Effector memory CD8-positive, alpha-beta T cell (primary cell): Measurements from ENCODE around the gene PRUNE2.
"Not testable (repeated sequence)": the region's sequence is repeated elsewhere in the genome, so short reads cannot be mapped to it uniquely, and the experiment has no call there.

Source experiments
- ATAC-seq: fragments of 150-1000 bp; cut with Tn5 transposase; replicated peaks from 2 replicates; pipeline ENCODE4 v1.10.0; 2021; ENCODE audit warnings: mild to moderate bottlenecking, moderate library complexity
- DNase-seq, 3 experiments: peaks; one replicate each; pipeline ENCODE4 v3.0.0; 2021
- H3K27ac Mint-ChIP-seq, 2 donors: one replicate each; pipeline ENCODE4 v1.8.0; 2022; ENCODE audit warnings: mild to moderate bottlenecking in 2 of 2, mixed read lengths in 2 of 2, moderate library complexity in 2 of 2
- H3K27me3 Mint-ChIP-seq, 2 donors: one replicate each; pipeline ENCODE4 v1.8.0; 2022; ENCODE audit warnings: mixed read lengths in 2 of 2
- H3K36me3 Mint-ChIP-seq: one replicate; pipeline ENCODE4 v1.8.0; 2022; ENCODE audit warnings: mild to moderate bottlenecking, moderate library complexity, mixed read lengths; ENCODE audit not compliant: insufficient read depth
- H3K4me1 Mint-ChIP-seq, 2 donors: one replicate each; pipeline ENCODE4 v1.8.0; 2022; ENCODE audit warnings: low read depth in 2 of 2, mixed read lengths in 2 of 2
- H3K4me3 Mint-ChIP-seq, 2 donors: one replicate each; pipeline ENCODE4 v1.8.0; 2022; ENCODE audit warnings: mild to moderate bottlenecking in 2 of 2, mixed read lengths in 2 of 2, moderate library complexity in 2 of 2
- H3K9me3 Mint-ChIP-seq, 2 donors: one replicate each; pipeline ENCODE4 v1.8.0; 2022; ENCODE audit warnings: mixed read lengths in 2 of 2

Gene PRUNE2

GRCh38 chr9:76751001-76751400 is 154.9 kb downstream of the PRUNE2 start:
- Mint-ChIP-seq H3K27ac (no peak overlapping the region), H3K4me1 (peaks cover 2 to 5% of the 10 kb centered on the region in 2 donors), H3K9me3 (no peaks in the 10 kb centered on the region), H3K36me3 (no peaks in the 10 kb centered on the region), H3K4me3 (no peak overlapping the region), H3K27me3 (peaks cover 9 to 24% of the 10 kb centered on the region in 2 donors)
- ATAC-seq (no peak), DNase-seq (no peak)

GRCh38 chr9:76744336-76744735 is 161.6 kb downstream of the PRUNE2 start:
- Mint-ChIP-seq H3K36me3 (no peaks in the 10 kb centered on the region), H3K4me3 (no peak overlapping the region), H3K27me3 (peaks cover 21 to 46% of the 10 kb centered on the region in 2 donors), H3K4me1 (no peaks in the 10 kb centered on the region), H3K27ac (no peak overlapping the region), H3K9me3 (peaks cover 0 to 3% of the 10 kb centered on the region in 2 donors)
- no peak for ATAC-seq
- DNase-seq: no peak

GRCh38 chr9:76743931-76744330 is 162.0 kb downstream of the PRUNE2 start:
- H3K27me3 Mint-ChIP-seq: peaks cover 23 to 42% of the 10 kb centered on the region in 2 donors

GRCh38 chr9:76742890-76743289 is 163.0 kb downstream of the PRUNE2 start:
- H3K4me1 Mint-ChIP-seq, H3K27ac Mint-ChIP-seq, H3K4me3 Mint-ChIP-seq, H3K9me3 Mint-ChIP-seq, H3K36me3 Mint-ChIP-seq, ATAC-seq, DNase-seq: not testable (repeated sequence)
- peaks cover 24 to 42% of the 10 kb centered on the region in 2 donors for H3K27me3 Mint-ChIP-seq

More at GRCh38 chr9:76743931-76744330, 162.0 kb downstream of the PRUNE2 start:
- Mint-ChIP-seq H3K9me3 (peaks cover 0 to 3% of the 10 kb centered on the region in 2 donors), H3K4me1 (no peaks in the 10 kb centered on the region), H3K36me3 (no peaks in the 10 kb centered on the region), H3K4me3 (no peak overlapping the region), H3K27ac (no peak overlapping the region)
- DNase-seq (no peak), ATAC-seq (no peak)

- Mint-ChIP-seq H3K36me3 (no peaks in the 10 kb centered on the region), H3K4me1 (no peaks in the 10 kb centered on the region), H3K27ac (no peak overlapping the region), H3K27me3 (peaks cover 32 to 47% of the 10 kb centered on the region in 2 donors), H3K4me3 (no peak overlapping the region), H3K9me3 (peaks cover 0 to 3% of the 10 kb centered on the region in 2 donors)
- ATAC-seq (no peak), DNase-seq (no peak)
These were observed 164.4 kb downstream of the PRUNE2 start for GRCh38 chr9:76741524-76741923.

GRCh38 chr9:76738402-76738801 is 167.5 kb downstream of the PRUNE2 start:
- H3K27ac Mint-ChIP-seq: no peak overlapping the region
- no peaks in the 10 kb centered on the region for H3K36me3 Mint-ChIP-seq
- H3K4me3 Mint-ChIP-seq: no peak overlapping the region
- H3K4me1 Mint-ChIP-seq: no peaks in the 10 kb centered on the region
- peaks cover 0 to 3% of the 10 kb centered on the region in 2 donors for H3K9me3 Mint-ChIP-seq
- DNase-seq: no peak
- peaks cover 34 to 41% of the 10 kb centered on the region in 2 donors for H3K27me3 Mint-ChIP-seq
- no peak for ATAC-seq

- DNase-seq (no peak), ATAC-seq (no peak)
- H3K27me3 Mint-ChIP-seq: peaks cover 41 to 49% of the 10 kb centered on the region in 2 donors
- peaks cover 0 to 2% of the 10 kb centered on the region in 2 donors for H3K9me3 Mint-ChIP-seq
- no peak overlapping the region for H3K4me3 Mint-ChIP-seq
- H3K36me3 Mint-ChIP-seq: no peaks in the 10 kb centered on the region
- no peak overlapping the region for H3K27ac Mint-ChIP-seq
- H3K4me1 Mint-ChIP-seq: no peaks in the 10 kb centered on the region
These were observed 168.6 kb downstream of the PRUNE2 start for GRCh38 chr9:76737154-76737902.

- H3K36me3 Mint-ChIP-seq: no peaks in the 10 kb centered on the region
- no peaks in the 10 kb centered on the region for H3K4me1 Mint-ChIP-seq
- H3K27me3 Mint-ChIP-seq: peaks cover 41 to 52% of the 10 kb centered on the region in 2 donors
These were observed 171.2 kb downstream of the PRUNE2 start for GRCh38 chr9:76734716-76735115.

GRCh38 chr9:76733096-76733495 is 172.8 kb downstream of the PRUNE2 start:
- Mint-ChIP-seq H3K27ac (no peak overlapping the region), H3K4me1 (no peaks in the 10 kb centered on the region), H3K36me3 (no peaks in the 10 kb centered on the region), H3K4me3 (no peak overlapping the region), H3K27me3 (peaks cover 30 to 52% of the 10 kb centered on the region in 2 donors), H3K9me3 (no peaks in the 10 kb centered on the region)
- DNase-seq (no peak), ATAC-seq (no peak)

More at GRCh38 chr9:76734716-76735115, 171.2 kb downstream of the PRUNE2 start:
- no peak for ATAC-seq
- H3K9me3 Mint-ChIP-seq: no peaks in the 10 kb centered on the region
- no peak overlapping the region for H3K4me3 Mint-ChIP-seq
- DNase-seq: no peak
- no peak overlapping the region for H3K27ac Mint-ChIP-seq

- H3K36me3 Mint-ChIP-seq: no peaks in the 10 kb centered on the region
- H3K27me3 Mint-ChIP-seq: peaks cover 29 to 51% of the 10 kb centered on the region in 2 donors
- DNase-seq (no peak), ATAC-seq (no peak)
- no peaks in the 10 kb centered on the region for H3K9me3 Mint-ChIP-seq
- no peaks in the 10 kb centered on the region for H3K4me1 Mint-ChIP-seq
- H3K27ac Mint-ChIP-seq: no peak overlapping the region
- H3K4me3 Mint-ChIP-seq: no peak overlapping the region
These were observed 173.5 kb downstream of the PRUNE2 start for GRCh38 chr9:76732341-76732958.

GRCh38 chr9:76730801-76731200 is 175.1 kb downstream of the PRUNE2 start:
- Mint-ChIP-seq H3K9me3 (no peaks in the 10 kb centered on the region), H3K36me3 (no peaks in the 10 kb centered on the region)

GRCh38 chr9:76729980-76730737 is 175.8 kb downstream of the PRUNE2 start:
- Mint-ChIP-seq H3K27ac (no peak overlapping the region), H3K4me3 (no peak overlapping the region), H3K36me3 (no peaks in the 10 kb centered on the region), H3K4me1 (no peaks in the 10 kb centered on the region), H3K27me3 (peaks cover 32 to 51% of the 10 kb centered on the region in 2 donors), H3K9me3 (no peaks in the 10 kb centered on the region)
- DNase-seq (no peak), ATAC-seq (no peak)

More at GRCh38 chr9:76730801-76731200, 175.1 kb downstream of the PRUNE2 start:
- DNase-seq: no peak
- Mint-ChIP-seq H3K4me3 (no peak overlapping the region), H3K4me1 (no peaks in the 10 kb centered on the region), H3K27me3 (peaks cover 30 to 45% of the 10 kb centered on the region in 2 donors), H3K27ac (no peak overlapping the region)
- no peak for ATAC-seq

- peaks cover 32 to 43% of the 10 kb centered on the region in 2 donors for H3K27me3 Mint-ChIP-seq
These were observed 176.8 kb downstream of the PRUNE2 start for GRCh38 chr9:76729116-76729515.

More at GRCh38 chr9:76729116-76729515, 176.8 kb downstream of the PRUNE2 start:
- no peak for DNase-seq
- ATAC-seq: no peak
- Mint-ChIP-seq H3K9me3 (no peaks in the 10 kb centered on the region), H3K36me3 (no peaks in the 10 kb centered on the region), H3K4me1 (no peaks in the 10 kb centered on the region), H3K27ac (no peak overlapping the region), H3K4me3 (no peak overlapping the region)
